ENCODE results near the gene MCUR1.

MCUR1 gene

DNA sequence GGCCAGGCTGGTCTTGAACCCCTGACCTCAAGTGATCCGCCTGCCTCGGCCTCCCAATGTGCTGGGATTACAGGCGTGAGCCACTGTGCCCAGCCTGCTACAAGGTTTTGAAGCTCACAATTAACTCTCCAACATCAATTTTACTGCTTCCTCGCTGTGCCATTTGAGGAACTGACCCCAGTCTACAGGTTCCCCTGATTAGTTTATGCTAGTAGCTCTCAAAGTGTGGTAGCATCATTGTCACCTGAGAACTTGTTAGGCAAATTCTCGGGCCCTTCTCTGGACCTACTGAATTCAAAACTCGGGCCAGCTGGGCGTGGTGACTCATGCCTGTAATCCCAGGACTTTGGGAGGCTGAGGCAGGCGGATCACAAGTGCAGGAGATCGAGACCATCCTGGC lies 49.4 kb downstream of the MCUR1 start:
- H3K4me3 ChIP-seq (ENCODE audit: low read length) = no peak overlapping the region
- DNase-seq (ENCODE audit: low read depth) = no peak
- TF ChIP-seq, protein P1, sequence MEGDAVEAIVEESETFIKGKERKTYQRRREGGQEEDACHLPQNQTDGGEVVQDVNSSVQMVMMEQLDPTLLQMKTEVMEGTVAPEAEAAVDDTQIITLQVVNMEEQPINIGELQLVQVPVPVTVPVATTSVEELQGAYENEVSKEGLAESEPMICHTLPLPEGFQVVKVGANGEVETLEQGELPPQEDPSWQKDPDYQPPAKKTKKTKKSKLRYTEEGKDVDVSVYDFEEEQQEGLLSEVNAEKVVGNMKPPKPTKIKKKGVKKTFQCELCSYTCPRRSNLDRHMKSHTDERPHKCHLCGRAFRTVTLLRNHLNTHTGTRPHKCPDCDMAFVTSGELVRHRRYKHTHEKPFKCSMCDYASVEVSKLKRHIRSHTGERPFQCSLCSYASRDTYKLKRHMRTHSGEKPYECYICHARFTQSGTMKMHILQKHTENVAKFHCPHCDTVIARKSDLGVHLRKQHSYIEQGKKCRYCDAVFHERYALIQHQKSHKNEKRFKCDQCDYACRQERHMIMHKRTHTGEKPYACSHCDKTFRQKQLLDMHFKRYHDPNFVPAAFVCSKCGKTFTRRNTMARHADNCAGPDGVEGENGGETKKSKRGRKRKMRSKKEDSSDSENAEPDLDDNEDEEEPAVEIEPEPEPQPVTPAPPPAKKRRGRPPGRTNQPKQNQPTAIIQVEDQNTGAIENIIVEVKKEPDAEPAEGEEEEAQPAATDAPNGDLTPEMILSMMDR (conservative IDR thresholded peaks at IDR 0.05; ENCODE audit: low read length) = no peak

DNA sequence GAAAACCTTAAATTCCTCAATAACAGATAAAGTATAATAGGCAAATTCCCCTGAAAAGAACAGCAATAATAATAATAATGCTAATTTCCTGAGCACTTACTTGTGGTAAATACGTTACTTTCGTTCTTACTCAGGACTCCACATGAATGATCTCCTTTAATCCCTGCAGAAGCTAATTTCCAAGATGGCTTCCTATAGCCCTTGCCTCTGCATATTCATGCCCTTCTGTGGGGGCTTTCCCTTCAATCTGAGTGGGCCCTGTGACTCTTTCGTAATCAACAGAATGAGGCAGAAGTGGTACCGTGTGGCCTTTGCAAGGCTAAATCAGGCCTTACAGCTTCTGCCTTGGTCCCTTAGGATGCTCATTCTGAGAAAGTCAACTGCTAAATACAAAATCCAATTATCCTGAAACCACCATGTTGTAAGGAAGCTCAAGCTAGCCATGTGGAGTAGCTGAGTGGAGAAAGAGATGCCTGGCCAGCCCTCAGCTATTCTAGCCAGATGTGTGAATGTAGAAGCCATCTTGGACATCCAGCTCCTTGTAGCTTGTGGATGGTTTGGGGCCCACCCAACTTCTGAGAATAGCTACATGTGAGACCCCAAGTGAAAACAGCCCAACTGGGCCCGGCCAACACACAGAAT lies 50.5 kb downstream of the MCUR1 start:
- TF ChIP-seq, protein P1 (conservative IDR thresholded peaks at IDR 0.05; ENCODE audit: low read length) = no peak
- no peak for DNase-seq (ENCODE audit: low read depth)
- no peak overlapping the region for H3K4me3 ChIP-seq (ENCODE audit: low read length)

GRCh38 chr6:13762611-13763441 lies 51.5 kb downstream of the MCUR1 start:
- DNase-seq (ENCODE audit: low read depth) = peak; percentile 99
- 0 out of 2 replicates have a peak overlapping the region, but pooled peaks have one; percentile 10 for H3K4me3 ChIP-seq (ENCODE audit: low read length)

GRCh38 chr6:13761361-13762036 lies 52.9 kb downstream of the MCUR1 start:
- H3K4me3 ChIP-seq (ENCODE audit: low read length) = no peak overlapping the region
- peak; percentile 92 for DNase-seq (ENCODE audit: low read depth)
- TF ChIP-seq, protein P1 (conservative IDR thresholded peaks at IDR 0.05; ENCODE audit: low read length) = no peak

More at GRCh38 chr6:13762611-13763441, 51.5 kb downstream of the MCUR1 start:
- TF ChIP-seq, protein P1 (conservative IDR thresholded peaks at IDR 0.05; ENCODE audit: low read length) = no peak

DNA sequence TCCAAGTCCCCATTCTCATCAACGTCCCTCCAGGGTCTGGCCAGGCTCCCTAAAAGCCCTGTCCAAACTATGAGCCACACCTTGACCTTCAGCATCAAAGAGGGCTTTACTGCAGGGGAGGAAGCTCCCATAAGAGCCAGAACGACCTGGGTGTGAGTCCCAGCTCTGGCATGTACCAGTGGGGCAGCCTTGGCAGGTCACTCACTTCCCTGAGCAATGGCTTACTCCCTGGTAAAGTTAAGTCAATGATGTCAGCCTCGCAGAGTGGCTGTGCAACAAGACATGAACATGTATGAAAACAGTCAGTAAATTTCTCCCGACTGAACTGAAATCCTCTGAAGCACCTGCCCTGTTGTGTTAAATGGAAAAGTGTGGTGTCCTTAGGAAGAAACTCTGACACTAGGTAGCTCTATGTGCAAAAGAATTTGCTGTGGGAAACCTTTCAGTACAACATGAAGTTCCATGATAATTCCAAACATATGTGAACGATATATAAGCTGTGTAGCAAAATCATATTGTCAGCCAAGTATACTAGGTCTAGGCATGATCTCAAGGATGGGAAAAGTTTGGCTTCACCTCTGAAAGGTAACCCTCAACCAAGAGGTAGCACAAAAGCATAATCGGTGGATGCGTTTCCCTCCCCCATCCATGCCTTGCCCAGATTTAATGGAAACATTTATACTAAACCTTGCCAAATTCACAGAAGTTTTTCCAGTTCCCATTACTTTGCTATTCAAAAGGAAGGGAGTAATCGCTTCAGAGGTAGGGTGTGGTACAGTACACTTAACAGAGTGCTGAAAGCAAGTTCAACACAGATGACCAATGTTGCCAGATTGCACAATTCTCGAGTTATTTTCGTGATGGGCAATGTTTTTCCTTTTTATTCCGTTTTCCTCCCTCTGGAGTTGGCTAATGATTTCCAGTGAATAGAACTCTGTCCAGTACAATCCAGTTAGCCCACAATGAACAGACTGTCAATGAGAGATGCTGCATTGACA lies 53.8 kb downstream of the MCUR1 start:
- TF ChIP-seq, protein P1 (conservative IDR thresholded peaks at IDR 0.05; ENCODE audit: low read length) = no peak
- no peak overlapping the region for H3K4me3 ChIP-seq (ENCODE audit: low read length)
- DNase-seq (ENCODE audit: low read depth) = peak; percentile 94

GRCh38 chr6:13759025-13759424 lies 55.3 kb downstream of the MCUR1 start:
- no peak overlapping the region for H3K4me3 ChIP-seq (ENCODE audit: low read length)
- no peak for DNase-seq (ENCODE audit: low read depth)
- TF ChIP-seq, protein P1 (conservative IDR thresholded peaks at IDR 0.05; ENCODE audit: low read length) = no peak
